Stimulated activated CD4-positive, alpha-beta T cell treated with anti-CD3 and anti-CD28 coated beads, Interleukin-4, amount 100 ng/mL, for 1 hour (primary cell): ENCODE results near the gene ZPR1.
"Not testable (repeated sequence)": the region's sequence is repeated elsewhere in the genome, so short reads cannot be mapped to it uniquely, and the experiment has no call there.

Experiments
- DNase-seq: peaks from one replicate; pipeline ENCODE4 v3.0.0-alpha.2; 2020

ZPR1 gene

GRCh38 chr11:116823031-116823843, 35.4 kb upstream of the ZPR1 start, which contains the start of gene APOA4:
TSS of gene APOA4 (minus strand) at chr11:116823304. CDS start at chr11:116823191, 113 bp downstream.
- DNase-seq, result no peak

DNA sequence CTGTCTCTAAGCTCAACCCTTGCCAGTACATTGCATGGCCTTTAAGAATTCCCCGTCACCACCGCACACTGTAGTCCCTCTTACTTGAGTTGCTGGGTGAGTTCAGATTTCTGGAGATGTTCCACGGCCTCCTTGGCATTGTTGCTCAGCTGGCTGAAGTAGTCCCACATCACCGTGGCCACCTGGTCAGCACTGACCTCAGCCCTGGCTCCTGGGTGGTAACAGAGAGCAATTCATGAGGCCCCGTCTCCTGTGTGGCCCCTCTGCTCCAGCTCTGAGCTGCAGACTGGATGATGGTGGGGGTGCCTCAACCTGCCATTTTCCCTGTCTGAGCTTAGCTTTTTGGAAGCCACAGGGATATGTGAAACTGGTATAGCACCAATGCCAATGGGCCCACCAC, 34.8 kb upstream of the ZPR1 start:
- no peak for DNase-seq

GRCh38 chr11:116821050-116821918, 33.5 kb upstream of the ZPR1 start:
- no peak for DNase-seq

GRCh38 chr11:116819049-116819448, 31.2 kb upstream of the ZPR1 start:
- DNase-seq, result no peak

DNA sequence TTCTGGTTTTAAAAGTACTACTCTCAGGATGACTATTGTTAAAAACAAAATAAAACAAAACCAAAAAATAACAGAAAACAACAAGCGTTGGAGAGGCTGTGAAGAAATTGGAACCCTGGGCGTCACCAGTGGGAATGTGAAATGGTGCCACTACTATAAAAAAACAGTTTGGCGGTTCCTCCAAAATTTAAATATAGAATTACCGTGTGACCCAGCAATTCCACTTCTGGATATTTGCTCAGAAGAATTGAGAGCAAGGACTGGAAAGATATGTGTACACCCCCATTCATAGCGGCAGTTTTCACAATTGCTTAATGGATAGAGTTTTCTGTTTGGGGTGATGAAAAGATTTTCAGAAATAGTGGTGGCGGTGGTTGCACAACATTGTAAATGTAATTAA, 26.7 kb upstream of the ZPR1 start:
- no peak for DNase-seq

- DNase-seq, result no peak
Observed at GRCh38 chr11:116813781-116814471, 26.1 kb upstream of the ZPR1 start.

DNA sequence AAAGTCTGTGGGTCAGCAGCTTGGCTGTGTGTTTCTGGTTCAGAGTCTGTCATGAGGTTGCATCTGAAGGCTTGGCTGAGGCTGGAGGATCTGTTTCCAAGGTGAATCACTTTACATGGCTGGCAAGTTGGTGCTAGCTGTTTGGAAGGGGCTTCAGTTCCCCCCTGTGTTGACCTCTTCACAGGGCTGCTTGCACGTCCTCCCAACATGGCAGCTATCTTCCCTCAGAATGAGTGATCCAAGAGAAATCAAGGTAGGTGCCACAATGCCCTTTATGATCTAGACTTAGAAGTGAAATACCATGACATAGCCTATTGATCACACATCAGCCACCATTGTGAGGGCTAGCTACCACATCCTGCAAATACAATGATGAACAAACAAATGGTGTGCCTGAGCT, 25.3 kb upstream of the ZPR1 start:
- no peak for DNase-seq

DNA sequence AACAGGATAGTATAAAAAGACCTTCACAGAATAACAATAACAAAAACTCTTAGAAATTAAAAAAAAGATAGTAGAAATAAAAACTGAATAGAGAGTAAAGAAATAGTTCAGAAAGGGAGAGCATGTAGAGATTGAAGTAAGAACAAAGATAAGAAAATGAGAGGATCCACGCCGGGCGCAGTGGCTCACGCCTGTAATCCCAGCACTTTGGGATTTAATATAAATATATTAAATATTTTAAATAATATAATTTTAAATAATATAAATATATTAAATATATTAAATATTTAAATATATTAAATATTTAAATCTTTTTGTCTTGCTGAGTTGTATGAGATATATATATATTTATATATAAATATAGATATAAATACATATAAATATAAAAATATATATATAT, 24.3 kb upstream of the ZPR1 start:
- no peak for DNase-seq

- no peak for DNase-seq
Observed at GRCh38 chr11:116811194-116811593, 23.4 kb upstream of the ZPR1 start.

DNA sequence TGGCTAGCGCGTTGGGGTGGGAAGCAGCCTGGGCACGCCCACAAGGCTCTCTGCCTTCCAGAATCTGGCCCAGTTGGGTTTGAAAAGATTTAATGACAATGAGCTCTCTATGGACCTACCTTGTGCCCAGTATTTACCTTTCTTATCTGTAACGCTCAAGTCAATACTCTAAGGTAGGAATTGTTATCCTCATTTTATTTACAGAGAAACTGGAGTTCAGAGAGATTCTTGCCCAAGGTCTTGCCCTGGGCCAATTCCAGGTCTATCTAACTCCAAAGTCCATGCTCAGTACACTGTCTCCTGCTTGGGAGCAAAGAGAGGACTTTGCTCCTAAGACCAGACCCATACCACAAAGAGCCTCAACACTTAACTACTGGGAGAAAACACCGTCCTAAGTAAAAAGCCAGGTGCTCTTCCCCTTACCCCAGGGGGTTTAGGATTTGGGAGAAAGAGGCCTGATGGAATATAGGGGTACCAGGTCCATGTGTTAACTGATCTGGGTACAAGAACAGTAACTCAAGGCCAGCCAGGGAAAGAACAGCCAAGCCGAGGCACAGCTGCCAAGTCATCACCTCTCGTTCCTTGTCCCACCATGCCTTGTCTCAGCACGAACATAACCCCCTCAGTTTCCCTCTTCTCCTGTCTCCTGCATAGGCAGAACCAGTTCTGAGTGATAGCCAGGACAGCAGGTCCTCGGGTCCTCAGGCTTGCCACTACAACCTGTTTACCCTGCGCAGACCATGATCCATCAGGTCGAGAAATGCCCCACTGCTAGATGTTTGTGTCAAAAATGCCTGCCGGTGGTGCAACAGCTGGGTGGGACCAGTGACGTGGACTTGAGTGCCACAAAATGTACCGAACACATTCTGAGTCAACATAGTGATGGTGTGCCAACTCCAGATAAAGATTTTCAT, 20.7 kb upstream of the ZPR1 start:
- no peak for DNase-seq

DNA sequence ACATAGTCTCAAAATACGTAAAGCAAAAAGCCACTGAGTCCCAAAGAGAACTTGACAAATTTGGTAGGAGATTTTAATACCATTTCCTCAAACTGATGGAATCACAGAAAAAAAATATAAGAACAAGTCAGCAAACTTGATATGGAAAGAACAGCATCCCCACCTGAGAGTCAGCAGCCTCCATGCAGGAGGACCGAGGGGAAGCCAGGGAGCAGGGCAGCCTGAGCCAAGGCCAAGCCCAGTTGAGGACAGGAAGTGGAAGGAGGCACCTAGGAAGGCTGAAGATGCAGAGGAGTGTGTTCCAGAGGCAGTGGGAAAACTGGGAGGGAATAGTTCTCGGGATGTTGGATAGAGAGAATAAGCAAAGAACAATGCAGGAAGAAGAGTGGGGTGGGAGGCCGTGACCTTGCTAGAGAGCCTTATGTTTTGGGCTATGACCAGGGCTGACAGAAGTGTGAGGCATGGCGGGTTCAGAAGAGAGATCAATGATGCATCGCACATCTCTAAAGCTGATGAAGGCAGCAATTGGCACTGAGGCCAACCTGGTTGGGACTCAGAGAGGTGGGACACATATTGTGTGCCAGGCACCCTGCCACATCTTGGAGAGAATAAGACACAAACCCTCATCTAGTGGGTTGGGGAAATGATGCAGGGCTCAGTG, 19.9 kb upstream of the ZPR1 start:
- no peak for DNase-seq

DNA sequence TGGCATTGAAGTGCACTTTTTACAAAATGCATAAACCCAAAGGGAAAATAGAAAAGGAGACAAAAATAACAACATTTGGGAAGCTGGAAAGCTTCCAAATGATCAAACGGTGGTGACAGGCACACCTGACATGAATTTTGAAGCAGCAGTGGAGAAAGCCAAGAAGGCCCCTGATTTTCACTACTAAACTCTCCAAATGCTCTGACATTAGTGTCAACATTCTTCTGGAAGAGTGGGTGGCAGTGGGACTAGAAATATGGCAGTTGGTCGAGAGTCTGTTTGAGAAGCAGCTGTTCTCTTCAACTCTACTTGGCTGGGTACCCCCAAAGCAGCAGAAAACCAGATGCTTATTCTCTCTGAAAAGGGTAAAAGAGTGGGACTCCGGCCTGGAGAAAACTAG, 16.2 kb upstream of the ZPR1 start:
- no peak for DNase-seq

DNA sequence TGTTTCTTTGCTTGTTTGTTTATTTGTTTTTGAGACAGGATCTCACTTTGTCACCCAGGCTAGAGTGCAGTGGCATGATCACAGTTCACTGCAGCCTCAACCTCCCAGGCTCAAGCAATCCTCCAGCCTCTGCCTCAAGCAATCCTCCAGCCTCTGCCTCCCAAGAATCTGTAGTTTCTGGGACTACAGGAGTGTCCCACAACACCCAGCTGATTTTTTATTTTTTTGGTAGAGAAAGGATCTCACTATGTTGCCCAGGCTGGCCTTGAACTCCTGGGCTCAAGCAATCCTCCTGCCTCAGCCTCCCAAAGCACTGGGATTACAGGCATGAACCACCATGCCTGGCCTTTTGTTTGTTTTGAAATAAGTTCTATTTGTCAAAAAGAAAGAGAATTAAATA, 13.8 kb upstream of the ZPR1 start:
- DNase-seq, result not testable (repeated sequence)

GRCh38 chr11:116800610-116801009, 12.8 kb upstream of the ZPR1 start:
- DNase-seq, result no peak

- DNase-seq, result no peak
Observed at GRCh38 chr11:116798368-116798767, 10.5 kb upstream of the ZPR1 start.

GRCh38 chr11:116797816-116798215, 10.0 kb upstream of the ZPR1 start:
- DNase-seq, result no peak

GRCh38 chr11:116796548-116796947, 8.7 kb upstream of the ZPR1 start:
- no peak for DNase-seq

DNA sequence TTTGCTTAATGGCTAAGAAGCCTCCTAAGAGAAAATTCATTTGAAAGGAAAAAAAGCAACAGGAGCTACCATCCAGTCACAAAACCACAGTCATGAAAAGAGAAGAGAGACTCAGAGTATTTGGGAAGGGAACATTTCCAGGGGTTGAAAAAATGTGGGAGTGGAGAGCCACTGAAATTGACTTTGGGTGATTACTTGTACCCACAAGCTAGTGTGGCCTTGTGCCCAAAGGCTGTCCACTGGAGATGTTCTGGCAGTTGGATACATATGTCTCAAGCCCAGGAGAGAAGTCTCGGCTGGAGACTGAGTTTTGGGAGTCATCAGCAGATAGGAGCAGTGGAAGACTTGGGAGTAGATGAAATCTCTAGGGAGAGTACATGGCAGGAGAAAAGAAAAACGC, 7.0 kb upstream of the ZPR1 start:
- no peak for DNase-seq

GRCh38 chr11:116793772-116794097, 5.9 kb upstream of the ZPR1 start:
- DNase-seq, result no peak

DNA sequence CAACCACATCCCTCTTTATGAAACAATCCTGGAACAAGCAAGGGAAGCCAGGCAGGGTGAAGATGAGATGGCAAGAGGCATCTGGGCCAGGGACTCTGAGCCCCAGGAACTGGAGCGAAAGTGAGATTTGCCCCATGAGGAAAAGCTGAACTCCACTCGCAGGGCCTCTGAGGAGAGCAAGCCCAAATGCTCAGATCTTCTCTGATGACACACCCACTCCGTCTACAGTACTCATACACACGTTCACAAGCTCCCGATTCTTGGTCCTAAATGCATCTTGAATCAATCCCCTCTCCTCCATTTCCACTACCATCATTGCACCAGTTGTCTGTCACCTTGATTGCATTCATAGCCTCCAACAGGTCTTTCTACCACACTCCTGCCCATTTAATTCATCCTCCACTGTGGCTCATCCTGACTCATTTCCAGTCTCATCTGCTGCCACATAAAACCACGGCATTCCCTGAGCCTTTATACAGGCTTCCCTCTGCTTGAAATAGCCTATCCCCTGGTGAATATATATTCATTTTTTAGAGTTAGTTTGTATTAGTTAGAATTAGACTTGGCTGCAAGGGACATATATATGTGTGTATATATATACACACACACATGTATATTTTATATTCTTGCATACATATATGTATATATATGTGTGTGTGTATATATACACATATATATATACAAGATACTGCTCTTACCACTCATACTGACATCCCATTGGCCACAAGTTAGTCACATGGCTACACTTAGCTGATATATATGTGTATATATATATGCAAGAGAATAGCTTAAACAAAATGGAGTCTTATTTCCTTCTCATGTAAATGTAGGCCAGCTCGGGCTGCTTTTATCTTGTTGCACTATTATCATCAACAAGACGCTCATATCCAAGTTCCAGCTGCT, 5.3 kb upstream of the ZPR1 start:
- no peak for DNase-seq
